T47D (cell line): ENCODE results near the gene AUTS2.

Source experiments
- DNase-seq, 2 experiments: peaks; one replicate each; pipeline versions ENCODE4 v3.0.0 to v3.0.0-alpha.2; 2011 to 2012; ENCODE audit warnings: low read depth in 1 of 2, low spot score in 1 of 2
- JUND ChIP-seq: IDR thresholded peaks from 2 replicates; pipeline ENCODE4 v1.6.1; 2012; ENCODE audit warnings: low read depth
- in situ Hi-C: cut with HindIII; loops from 2 replicates; pipeline ENCODE4 v1.10.0; 2016; ENCODE audit warnings: low sequenced_read_pairs, low pct_unique_long_range_greater_than_20kb

AUTS2 gene

GRCh38 chr7:70307544-70308106 lies 709.4 kb downstream of the AUTS2 start:
- no peak for TF ChIP-seq JUND
- in situ Hi-C loops, result no loop called here

DNA sequence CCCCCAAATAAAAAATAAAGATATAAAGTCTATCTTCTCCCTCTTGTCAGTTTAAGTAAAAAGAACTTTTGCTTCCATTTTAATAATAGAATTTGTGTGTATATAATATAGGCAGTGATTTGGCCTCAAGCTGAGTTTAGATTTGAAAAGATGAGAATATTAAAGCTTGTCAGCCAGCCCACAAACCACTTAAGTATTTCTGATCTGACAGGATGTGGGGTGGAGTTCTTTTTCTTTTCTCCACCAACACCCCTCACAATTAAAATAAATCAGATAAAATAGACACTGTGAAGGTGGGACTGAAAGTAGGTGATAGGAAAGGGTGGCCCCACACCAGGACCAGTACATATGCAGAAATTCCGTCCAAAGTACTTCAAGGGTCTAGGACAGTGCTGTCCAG lies 714.1 kb downstream of the AUTS2 start:
- no peak for TF ChIP-seq JUND
- no peak for DNase-seq
- in situ Hi-C loops, result no loop called here

More at GRCh38 chr7:70307544-70308106, 709.4 kb downstream of the AUTS2 start:
- DNase-seq, result no peak

DNA sequence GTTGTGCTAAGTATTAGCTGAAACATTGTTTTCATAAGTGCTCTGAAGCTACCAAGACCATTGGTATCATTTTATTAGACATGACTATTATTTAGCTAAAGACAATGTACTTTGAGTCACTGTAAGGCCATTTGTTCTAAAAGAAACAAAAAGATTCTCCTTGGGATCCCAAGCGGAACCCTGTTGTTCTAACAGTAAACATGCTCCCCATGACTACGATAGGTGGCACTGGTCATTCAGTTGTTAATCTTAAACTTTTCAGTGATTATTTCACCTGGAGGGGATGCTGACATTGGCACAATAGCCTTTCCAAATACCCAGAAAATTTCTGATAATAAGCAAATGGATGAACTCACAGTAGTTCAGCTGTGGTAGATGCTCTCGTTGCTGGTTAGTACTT lies 715.0 kb downstream of the AUTS2 start:
- in situ Hi-C loops, result no loop called here
- no peak for TF ChIP-seq JUND
- no peak for DNase-seq

DNA sequence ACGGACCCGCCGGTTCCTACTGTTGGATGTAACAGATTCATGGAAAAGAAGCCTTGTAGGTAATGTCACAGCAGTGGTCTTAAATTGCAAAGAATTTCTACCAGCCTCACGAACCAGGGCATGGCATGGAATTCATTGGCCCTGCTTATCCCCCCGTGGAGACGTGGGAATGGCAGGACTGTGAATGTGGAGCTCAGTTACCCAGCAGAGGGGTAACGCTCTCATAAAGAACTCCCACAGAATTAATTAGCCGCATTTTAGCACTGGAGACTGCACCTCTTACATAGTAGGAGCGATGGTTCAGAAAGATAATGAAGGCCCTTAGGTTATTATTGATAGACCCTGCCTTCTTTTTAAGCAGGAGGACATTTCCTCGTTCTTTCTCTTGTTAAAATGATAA lies 715.4 kb downstream of the AUTS2 start:
- no peak for TF ChIP-seq JUND
- in situ Hi-C loops, result no loop called here
- DNase-seq, result no peak

GRCh38 chr7:70314221-70314620 lies 715.9 kb downstream of the AUTS2 start:
- TF ChIP-seq JUND, result no peak
- no peak for DNase-seq
- in situ Hi-C loops, result no loop called here

- no peak for DNase-seq
- in situ Hi-C loops, result no loop called here
- no peak for TF ChIP-seq JUND
Measured at GRCh38 chr7:70316745-70317144, 718.5 kb downstream of the AUTS2 start.

DNA sequence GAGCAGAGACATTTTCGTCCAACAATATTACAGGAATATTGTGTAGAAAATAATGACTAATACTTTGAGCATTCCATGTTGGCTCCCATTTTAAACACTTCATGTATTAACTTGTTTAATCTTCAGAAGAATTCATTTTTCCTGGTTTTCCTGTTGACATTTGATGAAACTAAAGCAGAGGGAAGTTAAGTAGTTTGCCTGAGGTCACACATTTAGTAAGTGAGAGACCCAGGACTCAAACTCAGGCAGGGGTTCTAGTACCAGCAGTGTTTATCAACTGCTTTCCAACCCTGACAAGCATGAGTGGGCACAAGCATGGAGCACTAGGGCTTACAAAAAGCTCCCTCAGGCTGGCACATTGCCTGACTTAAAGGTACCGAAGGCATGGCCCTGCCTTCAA lies 719.1 kb downstream of the AUTS2 start:
- no peak for DNase-seq
- in situ Hi-C loops, result no loop called here
- TF ChIP-seq JUND, result no peak

DNA sequence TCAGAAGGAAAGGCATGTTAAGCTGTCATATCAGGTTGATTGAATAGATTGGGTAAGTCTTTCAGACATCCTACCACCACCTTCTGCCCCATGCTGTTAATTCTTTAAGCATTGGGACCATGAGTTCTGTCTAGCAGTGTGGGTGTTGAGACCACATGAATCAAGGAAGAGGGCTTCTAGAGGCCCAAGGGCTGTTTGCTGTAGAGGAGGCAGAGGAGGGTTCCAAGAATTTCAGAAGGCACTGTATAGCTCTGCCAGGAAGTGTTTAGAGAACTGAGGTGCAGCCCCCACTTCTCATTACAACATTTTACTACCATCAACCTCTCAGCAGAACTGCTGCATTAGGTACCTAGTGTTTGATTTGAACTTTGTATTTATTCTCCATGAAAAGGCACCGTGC lies 720.2 kb downstream of the AUTS2 start:
- DNase-seq, result no peak
- no peak for TF ChIP-seq JUND
- in situ Hi-C loops, result no loop called here

GRCh38 chr7:70319057-70319456 lies 720.8 kb downstream of the AUTS2 start:
- no peak for DNase-seq
- no peak for TF ChIP-seq JUND
- in situ Hi-C loops, result no loop called here

GRCh38 chr7:70321016-70321590 lies 722.8 kb downstream of the AUTS2 start:
- in situ Hi-C loops, result no loop called here

GRCh38 chr7:70322856-70323255 lies 724.6 kb downstream of the AUTS2 start:
- TF ChIP-seq JUND, result no peak
- in situ Hi-C loops, result no loop called here
- no peak for DNase-seq

More at GRCh38 chr7:70321016-70321590, 722.8 kb downstream of the AUTS2 start:
- no peak for DNase-seq
- no peak for TF ChIP-seq JUND

- no peak for TF ChIP-seq JUND
- in situ Hi-C loops, result no loop called here
- DNase-seq, result no peak
Measured at GRCh38 chr7:70325509-70326101, 727.3 kb downstream of the AUTS2 start.

- no peak for TF ChIP-seq JUND
- no peak for DNase-seq
- in situ Hi-C loops, result no loop called here
Measured at GRCh38 chr7:70334295-70334694, 736.0 kb downstream of the AUTS2 start.
